C1 segment of cervical spinal cord (tissue), 14 donors: ENCODE data around the gene EXOC4.

Experiments
- DNase-seq, 14 donors: peaks; one replicate each; lab custom pipeline; 2025; lab: John Stamatoyannopoulos, UW

The EXOC4 gene

GRCh38 chr7:133702960-133703359 is 450.1 kb downstream of the EXOC4 start:
- no peak for DNase-seq

GRCh38 chr7:133703547-133703946 is 450.7 kb downstream of the EXOC4 start:
- DNase-seq, result no peak

- DNase-seq, result no peak
Measured at GRCh38 chr7:133704453-133704852, 451.6 kb downstream of the EXOC4 start.

GRCh38 chr7:133705596-133705995 is 452.7 kb downstream of the EXOC4 start:
- DNase-seq, result no peak

GRCh38 chr7:133706016-133706415 is 453.1 kb downstream of the EXOC4 start:
- DNase-seq, result no peak

- DNase-seq, result peak in 1 of 14 donors; percentile 29
Measured at GRCh38 chr7:133709036-133709880, 456.4 kb downstream of the EXOC4 start.

GRCh38 chr7:133712544-133712943 is 459.7 kb downstream of the EXOC4 start:
- no peak for DNase-seq

GRCh38 chr7:133714654-133715053 is 461.8 kb downstream of the EXOC4 start:
- no peak for DNase-seq

GRCh38 chr7:133718131-133718530 is 465.3 kb downstream of the EXOC4 start:
- DNase-seq, result no peak

GRCh38 chr7:133723044-133723443 is 470.2 kb downstream of the EXOC4 start:
- DNase-seq, result no peak

- no peak for DNase-seq
Measured at GRCh38 chr7:133724148-133724547, 471.3 kb downstream of the EXOC4 start.

- DNase-seq, result no peak
Measured at GRCh38 chr7:133724694-133725093, 471.8 kb downstream of the EXOC4 start.

GRCh38 chr7:133727476-133728214 is 474.8 kb downstream of the EXOC4 start:
- DNase-seq, result no peak

GRCh38 chr7:133730360-133730759 is 477.5 kb downstream of the EXOC4 start:
- no peak for DNase-seq

GRCh38 chr7:133733401-133733800 is 480.5 kb downstream of the EXOC4 start:
- no peak for DNase-seq

- no peak for DNase-seq
Measured at GRCh38 chr7:133735222-133735621, 482.3 kb downstream of the EXOC4 start.

GRCh38 chr7:133739817-133740216 is 486.9 kb downstream of the EXOC4 start:
- DNase-seq, result no peak

- DNase-seq, result peak in 1 of 14 donors; percentile 9
Measured at GRCh38 chr7:133741078-133741477, 488.2 kb downstream of the EXOC4 start.

GRCh38 chr7:133741703-133742102 is 488.8 kb downstream of the EXOC4 start:
- no peak for DNase-seq

GRCh38 chr7:133742709-133743538 is 490.0 kb downstream of the EXOC4 start:
- DNase-seq, result no peak

GRCh38 chr7:133744451-133744850 is 491.6 kb downstream of the EXOC4 start:
- no peak for DNase-seq

- no peak for DNase-seq
Measured at GRCh38 chr7:133746305-133746704, 493.4 kb downstream of the EXOC4 start.
